Medulla oblongata (tissue), 1 donor: ENCODE data around the gene ATP9A.
A peak's percentile ranks its signal among the peaks of the same experiment; 100 is the strongest.
"Not testable (repeated sequence)": the region's sequence is repeated elsewhere in the genome, so short reads cannot be mapped to it uniquely, and the experiment has no call there.

ENCODE experiments used
- DNase-seq: peaks from one replicate; pipeline ENCODE4 v3.0.0-alpha.2; 2015; ENCODE audit errors: extremely low spot score

Gene ATP9A

DNA sequence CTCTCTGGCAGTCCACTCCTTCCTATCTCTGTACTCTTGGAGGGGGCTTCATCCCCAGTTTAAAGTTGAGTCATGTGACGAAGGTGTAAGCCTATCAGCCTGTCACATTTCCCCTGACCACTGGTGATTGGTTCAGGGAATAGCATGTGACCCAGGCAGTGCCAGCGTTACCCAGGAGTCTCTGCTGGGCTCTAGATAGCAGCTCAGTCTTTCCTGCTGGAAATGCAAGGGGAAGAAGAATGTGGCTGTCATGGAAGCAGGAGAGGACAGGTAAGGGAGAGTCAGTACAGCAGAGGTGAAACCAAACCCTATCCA, 190.1 kb downstream of the ATP9A start:
- no peak for DNase-seq

DNA sequence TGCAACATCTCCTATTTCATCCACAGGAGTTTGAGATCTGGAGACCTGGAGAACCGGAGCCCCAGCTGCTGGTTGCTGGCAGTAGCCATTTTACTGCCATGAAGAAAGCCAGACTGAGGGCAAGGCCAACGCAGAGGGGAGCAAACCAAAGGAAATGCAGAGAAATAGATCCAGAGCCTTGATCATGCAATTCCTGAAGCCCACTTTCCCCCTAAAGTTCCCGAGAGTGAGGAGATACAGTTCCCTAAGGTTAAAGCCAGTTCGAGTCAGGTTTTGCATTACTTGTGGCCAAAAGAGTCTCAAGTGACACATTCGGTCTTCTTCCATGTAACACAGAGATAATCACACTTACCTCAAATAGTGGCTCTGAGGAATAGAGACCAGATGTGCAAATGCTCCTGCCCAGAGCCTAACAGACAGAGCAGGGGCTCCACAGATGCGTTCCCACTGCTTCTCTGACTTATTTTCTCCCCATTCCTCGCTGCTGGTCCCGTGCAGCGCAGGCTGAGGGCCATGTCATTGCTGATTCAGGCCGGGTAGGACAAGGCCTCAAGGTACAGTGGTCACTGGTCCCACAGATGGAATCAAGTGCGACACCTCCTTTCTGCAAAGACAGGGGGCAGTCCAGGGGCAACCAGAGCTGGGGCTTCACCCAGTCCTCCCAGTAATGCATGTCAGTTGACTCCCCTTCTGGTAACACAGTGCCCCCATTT, 190.6 kb downstream of the ATP9A start:
- no peak for DNase-seq

DNA sequence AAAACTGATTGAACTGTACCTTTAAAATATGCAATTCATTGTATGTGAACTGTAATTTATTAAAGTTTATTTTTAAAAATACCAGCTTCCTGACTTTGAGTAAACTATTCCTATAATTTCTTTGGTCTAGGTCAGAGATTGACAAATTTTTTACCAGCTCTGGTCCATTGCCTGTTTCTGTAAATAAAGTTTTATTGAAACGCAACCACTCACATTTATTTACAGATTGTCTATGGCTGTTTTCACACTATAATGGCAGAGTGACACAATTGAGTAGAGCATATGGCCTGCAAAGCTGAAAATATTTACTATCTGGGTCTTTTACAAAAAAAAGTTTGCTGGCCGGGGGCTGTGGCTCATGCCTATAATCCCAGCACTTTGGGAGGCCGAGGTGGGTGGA, 192.7 kb downstream of the ATP9A start:
- no peak for DNase-seq

DNA sequence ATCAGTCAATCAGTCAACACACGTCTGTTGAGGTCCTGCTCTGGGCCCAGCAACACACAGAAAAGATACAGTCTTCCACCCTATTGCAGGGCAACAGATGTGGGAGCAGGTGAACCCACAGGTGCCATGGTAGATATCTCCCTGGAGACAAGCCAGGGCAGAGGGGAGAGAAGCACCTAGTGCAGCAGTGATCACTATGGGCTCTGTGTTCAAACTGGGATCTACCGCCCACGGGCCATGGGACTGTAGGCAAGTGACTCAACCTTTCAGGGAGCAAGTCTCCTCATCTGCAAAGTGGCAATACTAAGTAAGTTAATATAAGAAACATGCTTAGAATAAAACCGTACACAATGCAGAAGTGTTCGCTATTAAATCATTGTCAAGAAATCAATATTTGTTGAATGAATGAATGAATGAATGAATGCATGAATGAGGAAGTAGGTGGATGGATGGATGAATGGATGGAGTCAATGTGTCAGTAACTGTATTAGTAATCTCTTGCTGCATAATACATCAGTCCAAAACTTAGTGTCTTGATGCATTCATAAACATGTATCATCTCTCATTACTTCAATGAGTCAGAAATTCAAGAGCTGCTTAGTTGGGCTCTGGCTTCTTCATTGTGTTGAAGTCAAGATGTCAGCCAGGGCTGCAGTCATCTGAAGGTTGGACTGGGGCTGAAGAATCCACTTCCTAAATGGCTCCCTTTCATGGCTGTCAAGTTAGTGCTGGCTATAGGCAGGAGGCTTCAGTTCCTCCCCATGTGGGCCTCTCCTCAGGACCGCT, 193.7 kb downstream of the ATP9A start:
- DNase-seq = no peak

DNA sequence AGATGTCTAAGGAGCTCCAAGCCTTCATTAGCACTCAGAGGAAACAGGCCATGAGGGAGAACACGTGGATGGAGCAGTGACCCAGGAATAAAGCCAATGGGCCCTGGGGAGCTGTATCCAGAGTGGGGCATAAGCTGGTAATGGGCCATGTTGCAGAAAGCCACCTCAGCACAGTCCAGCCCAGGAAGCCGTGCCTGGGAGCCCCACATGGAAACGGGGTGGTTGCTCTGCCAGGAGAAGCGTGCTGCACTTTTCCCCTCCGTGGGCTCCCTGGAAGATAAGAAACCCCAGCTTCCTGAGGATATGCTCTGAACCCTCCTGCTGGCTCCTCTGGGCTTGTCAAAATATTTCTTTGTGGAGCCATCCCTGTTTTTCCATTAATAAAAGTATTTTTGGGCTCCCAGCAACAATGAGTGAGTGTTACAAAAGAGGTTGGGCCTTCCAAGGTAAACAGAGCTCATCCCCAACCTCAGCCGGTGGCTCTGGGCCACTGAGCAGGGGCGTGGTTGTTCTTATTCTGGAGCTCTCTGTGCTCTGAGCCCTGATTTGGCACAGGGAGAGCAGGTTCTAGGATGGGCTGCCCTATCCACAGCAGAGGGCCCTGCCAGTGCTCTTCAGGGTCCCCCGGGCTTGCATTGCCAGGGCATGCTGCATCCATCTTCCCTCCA, 194.5 kb downstream of the ATP9A start:
- no peak for DNase-seq

DNA sequence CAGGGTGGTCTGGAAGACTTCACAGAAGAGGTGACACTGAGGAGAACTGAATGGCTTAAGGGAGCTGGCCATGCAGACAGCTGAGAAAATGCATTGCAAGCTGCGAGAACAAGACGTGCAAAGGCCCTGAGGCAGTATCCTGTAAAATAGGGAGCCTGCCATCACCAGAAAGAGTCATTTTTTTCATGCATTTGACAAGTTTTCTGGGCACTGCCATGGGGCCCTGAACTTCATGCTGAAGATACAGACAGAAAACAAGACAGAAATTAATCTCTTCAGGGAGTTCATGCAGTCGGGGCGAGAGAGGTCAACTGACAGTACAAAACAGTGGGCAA, 196.8 kb downstream of the ATP9A start:
- DNase-seq = no peak

DNA sequence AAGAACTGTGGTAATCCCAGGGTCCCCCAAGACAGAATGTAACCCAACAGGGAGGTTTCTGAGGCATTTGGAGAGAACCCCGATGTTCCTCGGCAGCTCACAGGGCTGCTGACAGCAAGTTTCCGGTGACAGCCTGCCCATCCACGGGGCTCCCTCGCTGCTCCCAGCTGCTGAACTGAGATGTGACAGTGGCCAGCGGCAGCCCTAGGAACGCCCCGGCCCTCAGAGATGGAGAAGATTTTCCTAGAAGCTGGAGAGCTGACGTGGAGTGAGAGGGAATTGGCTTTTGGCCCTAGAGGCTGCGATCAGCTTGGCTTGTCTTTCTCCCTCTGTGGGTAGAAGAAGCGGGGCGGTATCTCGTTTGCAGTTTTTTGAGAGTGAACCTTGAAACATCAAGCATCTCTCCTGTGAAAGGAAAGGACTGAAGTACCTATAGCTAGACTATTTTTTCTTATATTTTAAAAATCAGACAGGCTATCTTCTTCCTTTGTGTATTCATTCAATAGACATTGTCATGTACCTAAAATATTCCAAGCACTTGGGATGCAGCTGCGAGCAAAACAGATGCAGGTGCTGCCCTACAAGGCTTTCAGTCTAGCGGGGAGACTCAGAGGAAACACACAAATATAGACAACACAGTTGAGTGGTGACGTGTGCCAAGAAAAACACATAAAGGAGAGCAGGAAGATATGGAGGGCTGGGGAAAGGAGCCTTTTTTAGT, 197.3 kb downstream of the ATP9A start:
- no peak for DNase-seq

DNA sequence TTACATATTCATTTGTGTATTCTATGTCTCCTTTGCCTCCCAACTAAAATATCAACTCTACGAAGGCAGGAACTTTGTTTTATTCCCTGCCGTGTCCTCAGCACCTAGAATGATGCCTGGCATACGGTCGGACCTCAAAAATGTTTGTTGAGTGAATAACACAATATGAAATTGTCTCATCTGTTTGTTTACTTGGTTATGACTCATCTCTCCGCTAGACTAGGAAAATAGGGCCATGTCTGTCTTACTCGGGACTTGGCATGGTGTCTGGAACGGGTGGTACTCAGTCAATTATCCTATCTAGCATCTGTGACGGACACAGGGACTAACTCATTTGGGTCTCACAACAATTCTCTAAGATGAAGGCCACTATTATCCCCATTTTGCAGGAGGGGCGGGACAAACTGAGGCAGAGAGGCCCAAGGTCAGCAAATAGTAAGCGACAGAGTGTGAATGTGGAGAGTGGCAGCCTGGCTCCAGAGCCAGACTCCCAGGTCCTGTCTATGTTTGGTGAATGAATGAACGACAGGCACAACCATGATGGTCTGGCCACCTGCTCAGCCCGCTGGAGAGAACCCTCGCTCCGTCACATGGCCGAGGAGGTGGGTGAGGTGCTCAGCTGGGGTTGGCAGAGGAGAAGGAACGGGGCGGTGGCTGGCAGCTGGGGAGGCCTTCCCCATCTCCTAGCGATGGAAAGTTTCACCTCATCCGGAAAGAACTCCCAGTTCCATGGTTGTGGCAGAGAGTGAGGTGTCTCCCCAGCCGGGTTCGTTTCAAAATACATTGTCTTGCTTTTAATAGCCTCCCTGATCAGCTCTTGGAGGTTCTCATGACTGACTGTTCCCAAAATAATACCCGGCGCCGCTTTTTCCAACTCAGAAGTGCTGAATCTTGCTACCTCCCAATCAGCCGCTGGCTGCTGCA, 198.1 kb downstream of the ATP9A start:
- no peak for DNase-seq

DNA sequence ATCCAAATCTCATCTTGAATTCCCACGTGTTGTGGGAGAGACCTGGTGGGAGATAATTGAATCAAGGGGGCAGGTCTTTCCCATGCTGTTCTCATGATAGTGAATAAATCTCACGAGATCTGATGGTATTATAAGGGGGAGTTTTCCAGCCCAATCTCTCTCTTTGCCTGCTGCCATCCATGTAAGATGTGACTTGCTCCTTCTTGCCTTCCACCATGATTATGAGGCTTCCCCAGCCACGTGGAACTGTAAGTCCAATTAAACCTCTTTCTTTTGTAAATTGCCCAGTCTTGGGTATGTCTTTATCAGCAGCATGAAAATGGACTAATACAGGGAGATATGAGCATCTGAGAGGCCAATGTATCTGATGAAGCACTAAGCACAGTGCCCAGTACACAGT, 199.7 kb downstream of the ATP9A start:
- not testable (repeated sequence) for DNase-seq

DNA sequence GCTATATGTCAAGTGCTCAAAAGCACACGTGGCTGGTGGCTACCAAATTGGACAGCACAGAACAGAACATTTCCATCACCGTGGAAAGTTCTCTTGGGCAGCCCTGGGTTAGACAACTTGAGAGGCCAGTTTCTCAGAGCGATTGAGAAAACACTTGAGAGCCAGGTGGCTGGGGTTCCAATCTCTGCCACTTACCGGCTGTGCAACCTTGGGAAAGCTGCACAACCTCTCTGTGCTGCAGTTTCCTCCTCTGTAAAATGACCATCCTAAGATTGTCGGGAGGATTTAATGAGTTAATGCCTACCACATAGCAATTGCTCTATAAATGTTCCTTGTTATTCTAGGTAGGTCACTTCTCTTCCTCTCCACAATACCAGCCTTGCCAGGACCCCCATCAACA, 200.6 kb downstream of the ATP9A start:
- DNase-seq = no peak

DNA sequence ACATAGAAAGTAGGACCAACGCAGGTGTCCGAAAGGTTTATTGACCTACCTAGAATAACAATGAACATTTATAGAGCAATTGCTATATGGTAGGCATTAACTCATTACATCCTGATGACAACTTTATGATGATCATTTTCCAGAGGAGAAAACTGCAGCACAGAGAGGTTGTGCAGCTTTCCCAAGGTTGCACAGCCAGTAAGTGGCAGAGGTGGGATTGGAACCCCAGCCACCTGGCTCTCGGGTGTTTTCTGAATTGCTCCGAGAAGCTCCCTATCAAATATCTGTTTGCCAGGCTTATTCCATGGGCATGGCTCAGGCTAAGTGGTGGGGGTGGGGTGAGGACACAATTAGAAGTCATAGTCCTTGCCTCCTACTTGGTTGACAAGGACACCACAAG, 201.6 kb downstream of the ATP9A start:
- DNase-seq = no peak

DNA sequence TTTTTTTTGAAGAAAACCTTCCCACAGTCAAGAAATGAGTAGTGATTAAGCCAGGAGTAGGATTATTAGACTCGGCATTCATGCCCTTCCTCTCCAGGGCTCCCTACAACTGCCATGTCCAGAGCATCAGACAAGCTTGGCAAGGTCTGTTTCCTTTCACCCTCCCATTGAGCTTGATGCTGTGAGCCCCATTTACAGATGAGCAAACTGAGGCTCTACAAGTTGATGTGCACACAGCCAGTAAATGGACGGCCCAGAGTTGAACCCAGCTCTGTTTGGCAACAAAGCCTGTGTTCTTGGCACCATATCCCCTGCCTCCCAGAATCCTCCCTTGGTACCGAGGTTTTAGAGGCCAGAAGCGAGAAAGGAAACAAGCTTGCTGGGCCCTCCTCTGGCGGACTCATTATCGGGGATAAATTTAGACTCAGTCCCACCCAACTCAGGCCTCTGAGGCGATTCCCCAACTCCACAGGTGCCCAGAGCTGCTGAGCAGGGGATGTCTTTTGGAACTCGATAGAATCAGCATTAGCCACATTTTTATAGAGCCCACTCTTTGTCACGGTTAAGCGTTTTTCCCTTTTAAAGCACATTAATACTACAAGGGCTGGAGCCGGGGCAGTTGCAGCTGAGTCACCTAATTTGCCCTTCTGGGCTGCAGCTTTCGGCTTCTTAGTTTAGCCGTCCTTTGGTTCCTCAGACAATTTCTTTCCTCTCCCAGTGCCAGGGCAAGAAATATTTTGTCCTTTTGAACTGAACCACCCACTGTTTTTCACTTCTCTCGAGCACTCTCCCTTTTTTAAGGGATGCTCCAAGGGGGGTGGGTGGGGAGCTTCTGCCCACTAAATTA, 202.7 kb downstream of the ATP9A start:
- peak; percentile 23 for DNase-seq

DNA sequence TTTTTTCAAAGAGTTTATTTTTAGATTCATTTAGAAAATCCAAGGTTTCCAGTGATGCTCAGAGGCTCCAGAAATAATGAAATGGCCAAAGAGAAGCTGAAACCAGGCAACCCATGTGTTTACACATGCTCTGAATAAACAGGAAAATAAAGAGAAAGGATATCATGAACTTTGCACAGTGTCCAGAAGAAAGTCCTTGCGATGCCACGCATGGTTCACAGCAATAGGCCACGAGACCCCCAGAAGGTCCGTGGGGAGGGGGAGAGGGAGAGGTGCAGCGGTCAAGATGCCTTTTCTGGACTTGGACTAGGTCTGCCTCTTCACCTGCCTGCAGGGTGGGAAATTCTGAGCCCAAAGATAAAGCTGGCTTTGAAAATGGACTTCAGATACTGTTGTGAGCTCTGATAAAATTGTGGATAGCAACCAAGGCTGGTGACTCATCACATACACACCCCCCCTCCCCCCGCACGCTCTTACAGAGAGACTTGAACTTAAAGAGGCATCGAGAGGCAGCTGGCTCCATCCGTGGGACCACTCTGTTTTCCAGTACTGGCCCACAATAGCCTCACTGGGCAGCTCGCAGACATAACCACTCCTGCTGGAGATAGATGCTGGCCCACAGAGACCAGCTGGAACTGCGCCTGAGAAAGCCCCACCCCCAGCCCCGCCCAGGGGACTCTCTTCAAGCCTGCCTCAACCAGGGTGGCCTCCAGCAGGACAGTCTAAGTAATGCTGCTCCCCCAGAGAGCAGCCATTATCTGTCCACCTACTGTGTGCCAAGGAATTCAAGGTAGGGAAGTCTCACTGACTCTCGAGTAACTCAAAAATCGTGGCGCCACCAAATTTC, 204.5 kb downstream of the ATP9A start:
- DNase-seq = no peak

DNA sequence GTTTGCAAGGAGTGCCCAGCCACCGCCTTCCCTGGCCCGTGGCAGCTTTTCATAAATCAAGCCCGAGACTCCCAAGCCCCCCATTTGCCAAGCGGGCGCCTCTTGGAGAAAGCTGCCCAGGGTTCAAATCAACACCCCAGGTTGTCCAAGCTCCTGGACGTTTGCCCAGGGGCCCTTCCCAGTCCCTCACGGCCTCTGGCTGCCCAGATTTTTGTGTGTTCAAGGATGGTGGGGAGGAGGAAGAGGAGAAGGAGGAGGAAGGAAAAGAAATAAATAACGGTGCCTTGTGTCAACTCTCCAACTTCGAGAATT, 205.1 kb downstream of the ATP9A start:
- no peak for DNase-seq

DNA sequence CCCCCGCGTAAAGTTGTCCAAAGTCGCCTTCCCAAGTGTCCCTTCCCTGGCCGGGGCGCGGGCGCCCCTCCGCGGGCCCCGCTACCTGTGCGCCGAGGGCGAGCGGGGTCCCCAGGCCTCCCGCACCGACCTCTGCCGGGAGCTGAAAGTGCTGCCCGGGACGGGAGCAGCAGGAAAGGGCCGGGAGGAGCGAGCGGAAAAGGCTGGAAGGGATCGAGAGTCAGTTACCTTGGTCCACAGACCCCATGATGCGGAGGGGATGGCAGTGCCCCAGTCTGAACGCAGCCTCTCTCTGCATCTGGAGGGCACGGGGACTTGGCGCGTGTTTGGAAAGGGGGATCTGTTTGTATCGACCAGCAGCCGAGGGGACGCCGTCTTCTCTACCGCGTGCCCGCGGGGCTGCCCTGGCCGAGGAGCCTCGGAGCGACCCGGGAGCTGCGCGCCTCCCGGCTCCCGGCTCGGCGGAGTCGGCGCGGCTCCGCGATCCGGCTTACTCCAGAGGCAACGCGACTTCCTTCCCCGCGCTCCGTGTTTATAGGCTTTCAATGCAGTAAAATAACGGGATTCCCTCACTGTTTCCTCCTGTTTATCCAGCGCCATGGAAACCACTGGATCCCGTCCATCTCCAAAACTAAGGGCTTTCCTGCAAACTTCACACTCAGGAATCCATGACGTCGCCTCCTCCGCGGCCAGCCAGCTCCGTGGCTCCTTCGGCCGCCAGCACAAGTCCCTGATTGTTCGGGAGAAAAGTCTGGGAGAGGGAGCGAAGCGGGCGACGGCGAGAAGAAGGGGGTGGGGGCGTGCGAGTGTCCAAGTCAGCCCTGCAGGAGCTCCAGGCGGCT, 205.6 kb downstream of the ATP9A start:
- DNase-seq = peak; percentile 77

DNA sequence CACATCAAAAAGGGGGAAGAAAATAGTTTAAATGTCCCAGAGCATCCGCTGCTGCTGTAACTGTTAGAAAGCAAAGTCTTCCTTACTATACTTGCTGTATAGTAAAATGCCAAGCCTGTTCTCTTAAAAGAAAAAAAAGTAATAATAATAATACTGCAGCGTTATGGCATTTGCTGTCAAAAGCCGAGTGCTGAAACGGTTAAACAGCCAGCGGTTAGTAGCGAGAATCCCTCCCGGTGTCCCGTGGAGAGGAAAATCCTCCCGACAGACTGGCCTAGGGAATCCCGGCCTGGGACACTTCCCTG, 206.2 kb downstream of the ATP9A start:
- no peak for DNase-seq

DNA sequence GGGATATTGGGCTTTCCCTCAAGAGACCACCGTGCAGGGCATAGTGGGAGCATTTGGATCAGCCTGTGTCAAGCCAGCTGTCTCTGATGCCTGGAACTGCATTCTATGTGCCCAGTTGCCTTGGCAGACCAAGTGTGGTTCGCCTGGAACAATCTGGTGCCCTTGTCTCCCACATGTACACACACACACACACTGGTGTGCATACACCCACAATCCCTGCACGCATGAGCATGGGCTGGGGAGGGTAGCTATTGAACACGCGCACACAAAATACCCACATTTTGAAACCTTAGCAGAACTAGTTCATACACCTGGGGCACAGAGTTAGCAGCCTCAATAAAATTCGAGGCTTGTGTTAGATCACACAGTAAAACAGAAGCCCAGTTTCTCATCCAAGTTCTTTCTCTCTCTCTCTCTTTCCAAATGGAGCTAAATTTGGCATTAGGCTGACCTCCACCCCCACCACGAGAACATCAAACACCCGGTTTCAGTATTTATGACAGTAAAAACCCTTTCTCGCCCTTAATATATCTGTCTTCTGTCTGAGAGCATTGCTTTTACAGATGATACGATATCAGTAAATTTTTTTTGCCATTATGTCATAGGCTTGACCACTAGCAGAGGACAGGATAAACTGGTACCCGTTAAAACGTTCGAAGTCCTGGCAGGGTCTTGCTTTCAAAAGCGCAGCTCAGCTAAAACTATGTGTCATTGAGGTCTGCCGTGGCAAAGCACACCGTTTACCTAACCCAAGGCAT, 207.5 kb downstream of the ATP9A start:
- no peak for DNase-seq

DNA sequence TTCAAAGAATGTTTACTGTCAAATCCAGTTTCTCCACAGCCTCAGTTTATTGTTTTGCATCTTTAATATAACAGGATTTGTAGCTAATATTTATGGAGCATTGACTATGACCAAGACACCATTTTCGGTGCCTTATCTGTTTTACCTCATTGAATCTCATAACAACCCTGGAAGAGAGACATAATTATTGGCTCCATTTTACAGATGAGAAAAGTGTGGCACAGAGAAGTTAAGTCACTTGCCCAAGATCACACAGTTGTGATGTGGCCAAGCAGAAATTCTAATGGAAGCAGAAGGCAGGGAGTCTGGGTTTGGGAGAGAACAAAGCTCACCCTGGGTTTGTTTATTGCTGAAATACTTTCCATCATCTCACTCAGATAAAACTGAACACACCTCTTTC, 208.1 kb downstream of the ATP9A start:
- DNase-seq = no peak
